ENCODE results near the gene TMPRSS15. TPM values are rescaled to one million over a fixed set of nuclear protein-coding genes. Genes with fewer than 3 reads are reported as not detected.
"Not testable (repeated sequence)": the region's sequence is repeated elsewhere in the genome, so short reads cannot be mapped to it uniquely, and the experiment has no call there.

The TMPRSS15 gene
- not detected for total RNA-seq

DNA sequence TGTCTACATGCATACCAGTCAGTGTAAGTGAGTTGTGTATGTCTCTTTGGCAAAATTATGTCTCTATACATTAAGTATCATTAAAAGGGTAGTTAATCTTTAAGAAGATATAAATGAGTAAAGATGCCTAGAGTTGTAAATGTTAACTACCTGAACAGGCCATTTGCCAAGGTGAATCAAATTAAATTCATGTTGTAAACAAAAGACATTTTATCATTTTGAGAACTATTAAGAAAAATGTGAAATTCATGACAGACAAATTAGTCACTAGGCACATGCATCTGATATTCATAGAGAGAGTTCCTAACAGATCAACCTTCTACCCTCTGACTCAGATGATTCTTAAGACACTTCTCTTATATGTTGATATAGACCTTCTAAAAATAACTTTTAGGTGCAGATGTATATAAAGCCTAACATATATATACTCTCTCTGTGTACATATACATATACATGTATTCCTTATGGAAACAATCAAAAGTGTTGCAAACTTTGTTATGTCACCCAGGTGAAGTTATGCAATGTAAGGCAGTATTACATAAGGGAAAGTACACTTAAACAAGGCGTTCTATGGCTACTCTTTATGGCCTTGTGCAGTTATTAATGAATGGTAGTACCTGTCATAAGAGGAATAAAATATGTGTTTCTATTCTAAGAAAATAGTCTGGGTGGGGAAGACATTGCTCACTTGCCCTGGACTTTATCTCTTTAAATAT lies at the start of gene TMPRSS15:
TSS of gene TMPRSS15 (minus strand) at position 51 of the 716 bp plus-strand sequence. CDS start 163 bp downstream, outside the sequence.
- DNase-seq (ENCODE audit: low spot score) (no peak), ATAC-seq (no peak)
- intact Hi-C loops (cut with DNase I) = no loop called here

DNA sequence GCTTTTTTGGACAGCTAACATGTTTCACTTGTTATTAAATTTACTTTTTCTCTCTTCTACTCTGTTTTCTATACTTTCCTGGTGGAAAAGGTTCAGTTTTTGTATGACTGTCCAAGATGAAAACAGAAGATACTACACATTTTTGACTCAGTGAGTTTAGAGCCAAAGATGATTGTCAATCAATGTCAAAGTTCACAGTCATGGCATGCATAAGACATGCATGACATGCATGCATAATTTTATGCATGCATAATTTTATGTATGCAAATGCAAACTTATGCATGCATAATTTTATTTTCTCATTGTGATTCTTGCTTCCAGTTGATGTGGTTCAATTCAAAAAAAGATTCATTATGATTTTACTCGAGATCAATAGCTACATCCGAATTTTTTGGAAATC lies 48.1 kb upstream of the TMPRSS15 start:
- intact Hi-C loops (cut with DNase I) = no loop called here
- ATAC-seq = no peak
- DNase-seq (ENCODE audit: low spot score) = no peak

DNA sequence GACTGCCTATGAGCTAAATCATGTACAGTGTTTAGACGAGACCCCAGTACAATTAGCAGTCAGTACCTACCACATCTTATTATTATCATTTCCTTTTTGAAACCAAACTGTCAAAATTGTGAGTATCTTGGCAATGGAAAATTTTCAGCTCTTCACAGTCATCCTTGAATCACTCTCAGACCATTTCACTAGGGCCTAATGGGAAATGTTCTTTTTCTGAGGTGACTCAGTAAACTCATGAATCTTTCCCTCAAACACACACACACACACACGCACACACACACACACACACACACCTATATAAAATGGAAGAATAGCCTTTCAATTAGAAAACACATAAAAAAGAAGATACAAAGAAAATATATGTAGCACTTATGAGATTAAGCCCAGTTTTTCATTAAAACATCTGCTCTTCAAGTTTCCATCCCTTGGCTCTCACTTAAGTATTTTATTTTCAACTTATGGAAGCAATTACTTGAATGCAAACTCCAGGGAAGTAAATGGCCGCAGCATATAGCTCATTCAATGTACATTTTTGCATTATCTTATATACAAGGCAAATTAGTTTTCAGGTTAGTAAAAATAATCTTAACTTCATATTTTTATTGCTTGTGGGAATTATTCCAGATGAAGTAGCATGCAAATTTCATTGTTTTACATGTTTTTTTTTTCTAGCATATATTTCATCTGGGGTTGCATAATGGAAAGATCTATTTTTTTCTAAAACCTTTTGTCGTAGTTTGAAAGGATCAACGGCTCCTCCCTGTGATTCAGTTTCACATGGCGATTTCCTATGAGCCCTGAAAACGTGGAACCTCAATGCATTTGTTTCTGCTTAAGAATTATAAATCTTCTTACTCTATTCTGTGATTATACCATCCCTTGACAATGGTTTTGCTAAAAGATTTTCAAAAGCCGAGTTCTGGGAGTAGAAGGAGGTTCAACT lies 46.3 kb upstream of the TMPRSS15 start:
- no peak for ATAC-seq
- intact Hi-C loops (cut with DNase I) = no loop called here

DNA sequence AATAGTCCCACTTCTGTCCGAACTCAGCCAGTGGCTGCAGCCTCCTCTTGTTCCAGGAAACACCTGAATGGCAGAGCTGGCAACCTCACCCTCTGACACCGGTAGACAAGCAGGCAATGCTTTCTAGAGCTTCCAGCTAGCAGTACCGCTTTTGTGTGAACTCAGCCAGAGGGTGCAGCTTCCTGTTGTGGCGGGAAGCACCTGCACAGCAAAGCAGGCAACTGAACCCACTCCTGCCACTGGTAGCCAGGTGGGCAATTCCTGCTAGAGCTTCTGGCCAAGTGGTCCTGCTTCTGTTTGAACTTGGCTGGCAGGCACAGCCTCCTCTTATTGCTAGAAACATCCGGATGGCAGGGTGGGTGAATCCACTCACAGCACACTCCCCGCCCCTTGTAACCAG lies 40.1 kb upstream of the TMPRSS15 start:
- ATAC-seq (no peak), DNase-seq (ENCODE audit: low spot score) (no peak)
- intact Hi-C loops (cut with DNase I) = no loop called here

More for the DNA sequence above, 46.3 kb upstream of the TMPRSS15 start:
- DNase-seq (ENCODE audit: low spot score) = no peak

DNA sequence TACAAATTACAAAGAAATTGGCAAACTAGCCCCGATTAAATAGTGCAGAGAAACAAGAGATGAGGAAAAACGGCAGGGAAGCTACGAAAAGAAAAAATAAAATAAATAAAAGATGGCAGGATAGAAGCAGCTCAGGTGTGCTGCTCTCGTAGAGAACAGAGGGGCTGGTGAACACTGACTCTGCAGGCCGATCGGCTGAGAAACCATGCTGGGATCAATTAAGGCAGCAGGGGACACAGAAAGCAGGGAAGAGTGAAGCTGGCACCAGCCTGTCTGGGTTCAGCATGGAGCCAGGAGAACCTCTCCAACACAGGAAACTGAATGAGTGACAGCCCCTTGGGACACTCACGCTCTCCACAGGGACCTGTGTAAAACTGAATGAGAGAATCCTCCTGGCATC lies 39.5 kb upstream of the TMPRSS15 start:
- DNase-seq (ENCODE audit: low spot score) = no peak
- intact Hi-C loops (cut with DNase I) = no loop called here
- ATAC-seq = no peak

GRCh38 chr21:18430341-18430740 lies 26.8 kb upstream of the TMPRSS15 start:
- DNase-seq (ENCODE audit: low spot score) (no peak), ATAC-seq (no peak)
- intact Hi-C loops (cut with DNase I) = no loop called here

DNA sequence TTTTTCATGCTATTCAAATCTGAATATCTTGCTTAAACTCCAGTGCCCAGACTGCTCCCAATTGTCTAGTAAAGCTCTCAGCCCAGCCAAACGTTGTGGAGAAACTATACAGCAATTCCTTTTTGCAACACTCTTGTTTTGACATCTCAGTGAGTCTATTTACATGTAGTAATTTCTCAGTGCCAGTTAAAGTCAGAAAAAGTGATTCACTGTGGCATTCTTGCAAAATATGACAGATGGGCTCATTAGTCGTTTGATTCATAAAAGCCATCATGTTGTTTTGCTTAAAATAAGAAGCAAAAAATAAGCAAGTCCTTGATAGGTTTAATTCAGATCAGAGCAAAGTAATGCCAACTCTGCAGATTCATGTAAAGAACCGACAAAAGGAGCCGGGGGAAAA lies 20.7 kb upstream of the TMPRSS15 start:
- no peak for DNase-seq (ENCODE audit: low spot score)
- no peak for ATAC-seq
- intact Hi-C loops (cut with DNase I) = no loop called here

DNA sequence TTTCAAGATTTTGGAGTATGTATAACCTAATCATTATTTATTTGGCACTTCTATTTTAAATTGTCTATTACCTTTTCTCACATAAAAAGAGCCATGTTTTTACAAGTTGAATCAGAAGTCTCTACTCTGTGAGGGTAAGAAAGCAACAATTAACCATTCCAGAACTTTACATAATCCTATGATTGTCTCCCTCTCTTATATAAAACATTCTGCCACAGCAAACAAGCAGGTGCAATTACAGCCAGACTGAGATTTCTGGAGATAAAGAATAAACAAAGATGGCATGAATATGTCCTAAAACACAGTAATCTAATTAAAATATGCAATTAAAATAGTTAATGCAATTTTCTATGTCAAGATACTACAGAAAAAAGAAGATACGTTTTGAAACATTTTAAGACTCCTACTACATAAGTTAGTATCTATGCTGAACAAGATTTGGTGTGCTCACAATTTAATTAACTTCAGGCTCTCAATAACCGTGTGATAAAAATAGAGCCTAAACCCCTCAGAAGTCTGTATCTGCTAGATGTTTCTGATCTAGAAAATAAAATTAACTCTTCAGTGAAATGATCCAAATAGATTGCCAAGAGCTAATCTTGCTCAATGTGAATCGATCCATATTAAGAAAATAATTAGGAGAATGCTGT lies 13.7 kb upstream of the TMPRSS15 start:
- DNase-seq (ENCODE audit: low spot score) = no peak
- intact Hi-C loops (cut with DNase I) = no loop called here
- ATAC-seq = no peak

GRCh38 chr21:18411565-18411964 lies 8.0 kb upstream of the TMPRSS15 start:
- no peak for DNase-seq (ENCODE audit: low spot score)
- no peak for ATAC-seq
- intact Hi-C loops (cut with DNase I) = no loop called here

GRCh38 chr21:18409579-18409978 lies 6.0 kb upstream of the TMPRSS15 start:
- DNase-seq (ENCODE audit: low spot score) (no peak), ATAC-seq (no peak)
- intact Hi-C loops (cut with DNase I) = no loop called here

DNA sequence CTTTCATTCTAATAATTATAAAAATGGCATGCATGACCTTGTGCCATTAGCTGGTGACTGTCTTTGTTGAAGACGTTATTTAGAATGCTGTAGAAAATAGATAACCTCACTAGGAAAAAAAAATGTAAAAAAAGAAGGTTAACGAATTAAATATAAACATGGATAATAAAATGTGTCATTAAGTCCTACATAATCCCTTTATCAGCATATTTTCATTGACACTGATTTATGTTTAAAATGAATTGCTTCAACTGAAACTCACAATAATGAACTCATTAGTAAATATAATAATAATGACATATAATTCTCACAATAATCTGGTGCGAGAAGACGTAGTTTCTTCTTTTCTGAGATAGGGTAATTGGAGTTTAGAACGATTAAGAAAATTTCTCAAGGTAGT lies 4.7 kb downstream of the TMPRSS15 start:
- no peak for DNase-seq (ENCODE audit: low spot score)
- no peak for ATAC-seq
- intact Hi-C loops (cut with DNase I) = no loop called here

- intact Hi-C loops (cut with DNase I) = no loop called here
- ATAC-seq (no peak), DNase-seq (ENCODE audit: low spot score) (no peak)
Measured at GRCh38 chr21:18387994-18388393, 15.6 kb downstream of the TMPRSS15 start.

DNA sequence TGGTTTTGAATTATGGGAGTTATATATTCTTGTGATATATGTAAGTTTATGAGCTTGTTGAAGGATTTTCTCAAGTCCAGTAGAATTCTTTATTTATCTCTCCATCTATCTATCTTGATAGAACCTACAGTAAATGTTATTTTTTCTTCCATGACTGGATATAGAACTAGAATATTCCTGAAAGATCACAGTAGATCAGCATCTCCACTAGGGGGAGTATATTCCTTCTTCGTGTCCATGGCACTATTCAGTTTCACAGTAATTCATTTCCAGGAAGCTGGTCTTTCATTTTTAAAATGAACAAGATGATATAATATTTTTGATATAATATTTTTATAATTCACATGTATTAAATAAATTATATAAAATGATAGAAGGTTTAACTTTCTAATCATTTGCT lies 18.8 kb downstream of the TMPRSS15 start:
- ATAC-seq = no peak
- intact Hi-C loops (cut with DNase I) = no loop called here
- no peak for DNase-seq (ENCODE audit: low spot score)

- DNase-seq (ENCODE audit: low spot score); ATAC-seq; intact Hi-C loops (cut with DNase I): not testable (repeated sequence)
Measured at GRCh38 chr21:18382934-18383619, 20.5 kb downstream of the TMPRSS15 start.

- ATAC-seq = no peak
- intact Hi-C loops (cut with DNase I) = no loop called here
- no peak for DNase-seq (ENCODE audit: low spot score)
Measured at GRCh38 chr21:18382141-18382540, 21.4 kb downstream of the TMPRSS15 start.

- intact Hi-C loops (cut with DNase I) = no loop called here
- no peak for ATAC-seq
Measured at GRCh38 chr21:18373606-18374005, 30.0 kb downstream of the TMPRSS15 start.

DNA sequence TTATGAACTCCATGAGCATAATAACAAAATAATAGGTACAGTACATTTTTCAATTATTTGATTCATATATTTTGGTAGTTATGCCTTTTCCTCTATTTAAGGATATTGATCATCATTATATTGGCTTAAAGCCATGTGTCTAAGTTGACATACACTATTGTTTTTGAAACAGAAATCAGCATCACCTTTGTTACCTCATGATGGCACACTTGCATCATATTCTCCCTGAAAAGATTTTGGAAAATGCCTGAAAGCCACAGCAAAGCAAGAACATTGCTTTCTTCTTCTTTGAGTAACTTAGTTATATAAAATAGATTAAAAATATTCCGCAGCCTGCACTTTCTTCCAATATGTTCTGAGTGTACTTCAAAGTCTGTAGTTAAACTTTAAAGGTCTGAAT lies 33.3 kb downstream of the TMPRSS15 start:
- intact Hi-C loops (cut with DNase I) = no loop called here
- ATAC-seq = no peak
- no peak for DNase-seq (ENCODE audit: low spot score)

More at GRCh38 chr21:18373606-18374005, 30.0 kb downstream of the TMPRSS15 start:
- no peak for DNase-seq (ENCODE audit: low spot score)

DNA sequence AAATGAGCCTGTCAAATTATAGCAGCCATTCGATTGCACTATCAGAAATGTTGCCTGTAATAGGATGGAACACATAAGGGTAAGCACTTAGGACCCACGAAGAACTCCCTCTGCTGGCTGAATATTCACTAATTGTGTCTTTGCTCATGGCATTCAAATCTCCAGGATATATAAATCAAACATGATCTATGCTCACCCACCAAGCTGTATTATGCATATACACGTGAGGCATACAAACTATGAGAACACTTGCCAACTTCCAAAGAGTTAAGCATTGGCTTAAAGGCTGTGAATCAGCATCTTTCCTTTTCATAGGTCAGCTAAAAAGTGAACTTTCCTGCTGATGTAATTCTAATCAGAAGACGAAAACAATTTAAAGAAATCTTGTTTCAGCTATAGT lies 34.5 kb downstream of the TMPRSS15 start:
- intact Hi-C loops (cut with DNase I) = loop anchor here (5.0 kb wide), 1 partner anchor 917 kb away; no protein-coding TSS in a partner anchor
- DNase-seq (ENCODE audit: low spot score) = no peak
- no peak for ATAC-seq

DNA sequence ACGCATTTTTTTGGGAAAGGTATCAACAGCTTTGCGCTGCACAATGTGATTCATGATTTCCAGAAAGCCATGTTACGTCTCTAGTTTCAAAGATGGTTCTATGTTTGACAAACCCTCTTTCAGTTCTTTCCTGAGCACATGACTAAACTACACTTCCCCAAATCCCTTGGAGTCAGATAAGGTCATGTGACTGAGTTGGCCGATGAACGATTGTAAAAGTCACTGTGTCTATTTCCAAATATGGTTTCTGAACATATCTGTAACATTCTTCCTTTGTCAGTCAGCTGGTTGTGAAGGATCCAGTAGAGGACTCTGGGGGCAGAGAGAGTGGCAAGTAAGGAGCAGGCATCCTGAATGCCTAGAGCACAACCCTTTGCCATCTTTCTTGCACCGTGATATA lies 35.4 kb downstream of the TMPRSS15 start:
- no peak for ATAC-seq
- intact Hi-C loops (cut with DNase I) = loop anchor here (5.0 kb wide), 1 partner anchor 916 kb away; no protein-coding TSS in a partner anchor
- DNase-seq (ENCODE audit: low spot score) = no peak

Measured in sciatic nerve (tissue), 2 donors.